ENCODE measurements around the gene GPX3. TPM values are rescaled to one million over a fixed set of nuclear protein-coding genes. Genes with fewer than 3 reads are reported as not detected.

Gene GPX3
- total RNA-seq, 1 donor from 2014 or later, result 0.18 TPM

DNA sequence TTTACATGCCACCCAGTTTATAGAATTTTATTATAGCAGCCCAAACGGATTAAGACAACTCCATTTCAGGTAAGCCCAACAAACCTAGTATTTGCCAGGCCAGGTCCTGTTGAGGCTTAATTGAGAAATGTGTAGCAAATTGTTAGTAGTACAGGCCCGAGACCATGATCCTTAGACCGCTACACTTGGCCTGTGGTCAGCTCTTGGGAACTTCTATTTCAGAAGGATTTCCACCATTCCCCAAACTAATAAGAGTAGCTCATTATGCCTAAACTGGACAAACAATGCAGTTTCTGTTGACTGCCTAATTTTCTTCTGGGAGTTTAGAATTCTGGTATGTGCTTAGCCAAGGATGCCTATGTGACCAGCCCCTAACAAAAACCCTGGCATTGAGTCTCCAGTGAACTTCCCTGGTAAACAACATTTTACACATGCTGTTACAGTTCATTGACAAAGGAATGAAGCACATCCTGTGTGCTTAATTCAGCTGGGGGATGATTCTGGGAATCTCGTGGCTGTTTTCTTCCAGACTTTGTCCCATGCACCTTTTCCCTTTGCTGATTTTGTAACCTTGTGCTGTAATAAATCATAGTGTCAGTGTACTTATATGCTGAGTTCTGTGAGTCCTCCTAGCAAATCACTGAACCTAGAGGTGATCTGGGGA lies 5.6 kb upstream of the GPX3 start:
- Mint-ChIP-seq H3K4me1 (no peaks in the 10 kb centered on the region), H3K9me3 (no peaks in the 10 kb centered on the region), H3K27me3 (peaks cover 5% of the 10 kb centered on the region), H3K4me3 (no peak overlapping the region), H3K27ac (no peak overlapping the region), H3K36me3 (ENCODE audit: low read depth) (no peaks in the 10 kb centered on the region)
- ATAC-seq (ENCODE audit: low read depth), result no peak
- CTCF ChIA-PET, result no interaction called here
- POLR2A ChIA-PET, result no interaction called here
- no peak for DNase-seq
- no peak for TF ChIP-seq CTCF (IDR thresholded peaks at IDR 0.05)
- intact Hi-C loops (cut with micrococcal nuclease), result no loop called here

GRCh38 chr5:151015974-151016587 lies 4.3 kb upstream of the GPX3 start:
- no peak overlapping the region for H3K27ac Mint-ChIP-seq
- intact Hi-C loops (cut with micrococcal nuclease), result no loop called here
- peaks cover 7% of the 10 kb centered on the region for H3K4me1 Mint-ChIP-seq
- TF ChIP-seq CTCF (IDR thresholded peaks at IDR 0.05), result no peak
- DNase-seq (no peak), ATAC-seq (ENCODE audit: low read depth) (no peak)
- ChIA-PET CTCF (no interaction called here), POLR2A (interaction anchor here (0.6 kb wide), 1 partner anchor 109 kb away, joined by 3 read pairs; no protein-coding TSS in a partner anchor)
- no peak overlapping the region for H3K4me3 Mint-ChIP-seq
- H3K9me3 Mint-ChIP-seq, result no peaks in the 10 kb centered on the region
- H3K36me3 Mint-ChIP-seq (ENCODE audit: low read depth), result peaks cover 1% of the 10 kb centered on the region
- H3K27me3 Mint-ChIP-seq, result peaks cover 3% of the 10 kb centered on the region

DNA sequence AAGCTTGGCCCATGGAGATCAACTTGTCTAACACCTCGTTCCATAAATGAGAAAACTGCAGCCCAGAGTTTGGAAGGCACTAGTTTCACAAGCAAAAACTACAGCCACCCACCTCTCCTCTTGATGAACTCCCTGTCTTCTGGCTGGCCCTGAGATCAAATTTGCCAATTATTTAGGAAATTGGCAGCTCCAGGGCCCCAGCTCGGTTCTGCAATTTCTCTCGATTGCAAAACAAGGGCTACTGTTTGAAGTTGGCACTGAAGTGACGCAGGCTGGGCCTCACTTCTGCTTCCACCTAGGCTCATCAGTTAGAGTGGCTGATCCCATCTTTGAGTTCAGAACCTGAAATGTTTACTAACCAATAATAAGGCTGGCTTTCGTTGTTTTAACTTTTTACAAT lies 3.7 kb upstream of the GPX3 start:
- Mint-ChIP-seq H3K4me1 (peaks cover 13% of the 10 kb centered on the region), H3K9me3 (no peaks in the 10 kb centered on the region), H3K36me3 (ENCODE audit: low read depth) (peaks cover 1% of the 10 kb centered on the region), H3K27me3 (peaks cover under 1% of the 10 kb centered on the region), H3K27ac (no peak overlapping the region), H3K4me3 (no peak overlapping the region)
- DNase-seq (no peak), ATAC-seq (ENCODE audit: low read depth) (no peak)
- intact Hi-C loops (cut with micrococcal nuclease), result no loop called here
- TF ChIP-seq CTCF (IDR thresholded peaks at IDR 0.05), result no peak
- CTCF ChIA-PET, result interaction anchor here (0.7 kb wide), 1 partner anchor 147 kb away, joined by 3 read pairs; no protein-coding TSS in a partner anchor
- POLR2A ChIA-PET, result interaction anchor here (0.6 kb wide), 1 partner anchor 109 kb away, joined by 3 read pairs; no protein-coding TSS in a partner anchor

DNA sequence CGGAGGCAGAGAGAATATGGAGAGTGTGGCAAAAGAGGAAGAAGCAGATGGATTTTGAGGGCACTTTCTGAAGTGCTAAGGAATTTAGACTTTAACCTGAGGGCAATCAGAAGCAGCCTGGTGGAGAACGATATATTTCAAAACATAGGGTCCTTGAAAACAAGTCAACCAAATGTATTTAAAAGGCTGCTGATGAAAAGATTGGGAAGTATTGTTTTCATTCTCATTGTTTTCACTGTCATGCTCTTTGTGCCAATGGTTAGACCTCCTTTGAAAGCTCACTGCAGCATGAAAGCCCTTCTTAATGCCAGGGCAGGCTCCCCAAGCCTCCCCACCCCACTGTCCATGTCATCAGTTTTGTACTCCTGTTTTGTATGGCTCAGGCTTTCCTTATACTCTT lies 2.5 kb upstream of the GPX3 start:
- ChIA-PET POLR2A (no interaction called here), CTCF (no interaction called here)
- H3K36me3 Mint-ChIP-seq (ENCODE audit: low read depth), result peaks cover 4% of the 10 kb centered on the region
- TF ChIP-seq CTCF (IDR thresholded peaks at IDR 0.05), result no peak
- H3K27me3 Mint-ChIP-seq, result no peaks in the 10 kb centered on the region
- H3K27ac Mint-ChIP-seq, result no peak overlapping the region
- no peaks in the 10 kb centered on the region for H3K9me3 Mint-ChIP-seq
- H3K4me3 Mint-ChIP-seq, result no peak overlapping the region
- peaks cover 20% of the 10 kb centered on the region for H3K4me1 Mint-ChIP-seq
- ATAC-seq (ENCODE audit: low read depth), result no peak
- intact Hi-C loops (cut with micrococcal nuclease), result no loop called here
- DNase-seq, result no peak

GRCh38 chr5:151018846-151019245 lies 1.5 kb upstream of the GPX3 start:
- Mint-ChIP-seq H3K36me3 (ENCODE audit: low read depth) (peaks cover 4% of the 10 kb centered on the region), H3K4me3 (no peak overlapping the region), H3K27me3 (no peaks in the 10 kb centered on the region), H3K27ac (no peak overlapping the region), H3K4me1 (peaks cover 20% of the 10 kb centered on the region), H3K9me3 (no peaks in the 10 kb centered on the region)
- no peak for DNase-seq
- CTCF ChIA-PET, result no interaction called here
- POLR2A ChIA-PET, result no interaction called here
- intact Hi-C loops (cut with micrococcal nuclease), result no loop called here
- ATAC-seq (ENCODE audit: low read depth), result no peak
- no peak for TF ChIP-seq CTCF (IDR thresholded peaks at IDR 0.05)
